ENCODE results near the gene CLDN20. TPM values are rescaled to one million over a fixed set of nuclear protein-coding genes. Genes with fewer than 3 reads are reported as not detected.

The CLDN20 gene
- total RNA-seq, 4 donors from 2014 or later: not detected

- TF ChIP-seq, protein P1, sequence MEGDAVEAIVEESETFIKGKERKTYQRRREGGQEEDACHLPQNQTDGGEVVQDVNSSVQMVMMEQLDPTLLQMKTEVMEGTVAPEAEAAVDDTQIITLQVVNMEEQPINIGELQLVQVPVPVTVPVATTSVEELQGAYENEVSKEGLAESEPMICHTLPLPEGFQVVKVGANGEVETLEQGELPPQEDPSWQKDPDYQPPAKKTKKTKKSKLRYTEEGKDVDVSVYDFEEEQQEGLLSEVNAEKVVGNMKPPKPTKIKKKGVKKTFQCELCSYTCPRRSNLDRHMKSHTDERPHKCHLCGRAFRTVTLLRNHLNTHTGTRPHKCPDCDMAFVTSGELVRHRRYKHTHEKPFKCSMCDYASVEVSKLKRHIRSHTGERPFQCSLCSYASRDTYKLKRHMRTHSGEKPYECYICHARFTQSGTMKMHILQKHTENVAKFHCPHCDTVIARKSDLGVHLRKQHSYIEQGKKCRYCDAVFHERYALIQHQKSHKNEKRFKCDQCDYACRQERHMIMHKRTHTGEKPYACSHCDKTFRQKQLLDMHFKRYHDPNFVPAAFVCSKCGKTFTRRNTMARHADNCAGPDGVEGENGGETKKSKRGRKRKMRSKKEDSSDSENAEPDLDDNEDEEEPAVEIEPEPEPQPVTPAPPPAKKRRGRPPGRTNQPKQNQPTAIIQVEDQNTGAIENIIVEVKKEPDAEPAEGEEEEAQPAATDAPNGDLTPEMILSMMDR (IDR thresholded peaks at IDR 0.05): no peak
- DNase-seq (ENCODE audit: low spot score) (no peak), ATAC-seq (ENCODE audit: low FRiP score) (no peak)
Measured at GRCh38 chr6:155234167-155234566, 29.6 kb upstream of the CLDN20 start.

GRCh38 chr6:155234687-155235086 is 29.1 kb upstream of the CLDN20 start:
- TF ChIP-seq, protein P1 (IDR thresholded peaks at IDR 0.05): no peak
- DNase-seq (ENCODE audit: low spot score): no peak
- no peak for ATAC-seq (ENCODE audit: low FRiP score)

DNA sequence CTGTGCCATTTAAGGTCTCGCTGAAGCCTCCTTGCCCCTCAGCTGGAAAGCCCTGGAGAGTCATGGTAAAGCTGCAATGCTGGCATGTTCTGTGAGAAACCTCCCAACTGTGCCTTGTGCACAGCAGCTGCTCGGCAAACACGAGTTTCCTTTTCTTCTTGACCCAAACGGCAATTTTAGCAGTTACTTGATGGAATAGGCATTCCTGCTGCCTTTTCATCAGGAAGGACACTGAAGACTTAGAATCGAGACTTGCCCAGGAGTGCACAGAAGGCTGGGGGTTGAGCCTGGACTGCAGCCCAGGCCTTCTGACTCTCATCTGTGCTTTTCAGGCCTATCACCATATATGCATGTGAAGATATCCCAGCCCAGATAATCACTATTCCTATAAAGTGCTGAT is 28.7 kb upstream of the CLDN20 start:
- no peak for ATAC-seq (ENCODE audit: low FRiP score)
- TF ChIP-seq, protein P1 (IDR thresholded peaks at IDR 0.05): no peak
- no peak for DNase-seq (ENCODE audit: low spot score)

- DNase-seq (ENCODE audit: low spot score) (no peak), ATAC-seq (ENCODE audit: low FRiP score) (no peak)
- TF ChIP-seq, protein P1 (IDR thresholded peaks at IDR 0.05): no peak
Measured at GRCh38 chr6:155237613-155238012, 26.2 kb upstream of the CLDN20 start.

- ATAC-seq (ENCODE audit: low FRiP score): no peak
- TF ChIP-seq, protein P1 (IDR thresholded peaks at IDR 0.05): no peak
- no peak for DNase-seq (ENCODE audit: low spot score)
Measured at GRCh38 chr6:155240905-155241600, 22.8 kb upstream of the CLDN20 start.

GRCh38 chr6:155241966-155242365 is 21.8 kb upstream of the CLDN20 start:
- TF ChIP-seq, protein P1 (IDR thresholded peaks at IDR 0.05): no peak
- DNase-seq (ENCODE audit: low spot score): no peak
- no peak for ATAC-seq (ENCODE audit: low FRiP score)

GRCh38 chr6:155244434-155244833 is 19.4 kb upstream of the CLDN20 start:
- ATAC-seq (ENCODE audit: low FRiP score): no peak
- DNase-seq (ENCODE audit: low spot score): no peak
- TF ChIP-seq, protein P1 (IDR thresholded peaks at IDR 0.05): no peak

Measured in omental fat pad (tissue), 4 donors.